ENCODE data around the gene PTGS2.
A peak's percentile ranks its signal among the peaks of the same experiment; 100 is the strongest.
"Not testable (repeated sequence)": the region's sequence is repeated elsewhere in the genome, so short reads cannot be mapped to it uniquely, and the experiment has no call there.

The PTGS2 gene

DNA sequence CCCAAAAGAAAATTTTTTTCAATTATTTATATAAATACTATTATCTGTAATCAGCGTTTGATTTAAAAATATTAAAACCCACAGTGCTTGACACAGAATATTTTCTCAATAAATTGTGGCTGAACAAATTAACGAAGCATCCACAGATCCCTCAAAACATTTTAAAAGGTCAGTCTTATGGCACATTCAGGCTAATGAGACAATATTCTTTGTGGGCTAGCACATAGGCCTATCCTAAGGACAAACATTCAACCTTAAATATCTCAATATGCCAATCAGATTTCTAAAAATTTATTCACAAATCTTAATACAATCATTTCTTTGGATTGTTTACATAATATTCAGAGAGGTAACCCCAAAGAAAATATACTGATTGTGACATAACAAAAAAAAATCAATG lies 8.1 kb downstream of the PTGS2 start:
- DNase-seq (ENCODE audit: insufficient read length, low spot score) (no peak), FAIRE-seq (no peak)
- no peak for TF ChIP-seq POLR2AphosphoS5 (IDR thresholded peaks at IDR 0.05; ENCODE audit: low read depth, low read length)
- no peak for TF ChIP-seq TAF1 (IDR thresholded peaks at IDR 0.05; ENCODE audit: low read depth, low read length)

DNA sequence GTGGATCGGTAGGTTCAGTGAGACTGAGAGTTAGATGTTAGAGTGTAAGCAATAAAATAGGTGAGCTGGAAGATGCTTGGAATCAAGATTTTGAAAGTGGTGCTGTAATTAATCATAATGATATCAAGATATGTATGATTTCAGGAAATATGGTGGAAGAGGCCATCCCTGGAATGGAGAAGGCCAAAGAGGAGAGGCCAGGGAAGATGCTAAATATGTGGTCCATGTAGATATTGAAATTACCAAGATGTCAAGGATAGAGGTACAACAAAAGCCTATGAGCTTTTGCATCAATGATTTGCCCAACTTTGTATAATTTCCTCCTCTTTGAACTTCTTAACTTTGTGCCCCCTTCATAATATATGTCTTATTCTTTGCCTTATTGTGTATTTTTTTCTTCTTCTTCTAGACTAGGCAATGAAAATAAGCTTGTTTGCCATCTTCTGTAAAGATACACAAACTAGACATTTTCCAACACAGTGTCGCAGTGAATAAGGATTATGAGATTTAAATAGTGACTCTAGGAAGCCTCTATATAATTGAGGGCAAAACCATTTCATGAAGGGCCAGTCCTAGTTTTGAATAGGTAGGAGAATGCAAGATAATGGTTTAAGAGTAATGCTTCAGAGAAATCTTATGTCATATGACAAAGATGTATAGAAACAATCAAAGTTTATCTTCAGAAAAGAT lies 8.9 kb downstream of the PTGS2 start:
- no peak for TF ChIP-seq PAX5 (IDR thresholded peaks at IDR 0.05; ENCODE audit: insufficient read depth, low read length, severe bottlenecking)
- TF ChIP-seq POLR2A (IDR thresholded peaks at IDR 0.05; ENCODE audit: low read depth, low read length) = no peak
- TF ChIP-seq TAF1 (IDR thresholded peaks at IDR 0.05; ENCODE audit: low read depth, low read length) = no peak
- TF ChIP-seq POU2F2 (IDR thresholded peaks at IDR 0.05; ENCODE audit: low read depth, low read length) = no peak
- FAIRE-seq (no peak), DNase-seq (ENCODE audit: insufficient read length, low spot score) (no peak)

- no peak for FAIRE-seq
- TF ChIP-seq POLR2A (IDR thresholded peaks at IDR 0.05; ENCODE audit: low read depth, low read length) (no peak), SPI1 (IDR thresholded peaks at IDR 0.05; ENCODE audit: low read depth, low read length) (no peak), POLR2AphosphoS5 (IDR thresholded peaks at IDR 0.05; ENCODE audit: low read depth, low read length) (no peak), POU2F2 (IDR thresholded peaks at IDR 0.05; ENCODE audit: low read depth, low read length) (no peak), PAX5 (IDR thresholded peaks at IDR 0.05; ENCODE audit: insufficient read depth, low read length, severe bottlenecking) (no peak), TAF1 (IDR thresholded peaks at IDR 0.05; ENCODE audit: low read depth, low read length) (no peak)
- no peak for DNase-seq (ENCODE audit: insufficient read length, low spot score)
These were observed 9.7 kb downstream of the PTGS2 start for GRCh38 chr1:186670297-186671135.

DNA sequence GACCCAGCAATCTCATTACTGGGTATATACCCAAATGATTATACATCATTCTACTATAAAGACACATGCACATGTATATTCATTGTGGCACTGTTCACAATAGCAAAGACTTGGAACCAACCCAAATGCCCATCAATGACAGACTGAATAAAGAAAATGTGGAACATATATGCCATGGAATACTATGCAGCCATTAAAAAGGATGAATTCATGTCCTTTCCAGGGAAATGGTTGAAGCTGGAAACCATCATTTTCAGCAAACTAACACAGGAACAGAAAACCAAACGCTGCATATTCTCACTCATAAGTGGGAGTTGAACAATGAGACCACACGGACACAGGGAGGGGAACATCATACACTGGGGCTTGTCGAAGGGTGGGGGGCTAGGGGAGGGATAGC lies 10.4 kb downstream of the PTGS2 start:
- DNase-seq (ENCODE audit: insufficient read length, low spot score); FAIRE-seq: not testable (repeated sequence)

- not testable (repeated sequence) for FAIRE-seq; DNase-seq (ENCODE audit: insufficient read length, low spot score)
These were observed 16.0 kb downstream of the PTGS2 start for GRCh38 chr1:186664217-186664616.

DNA sequence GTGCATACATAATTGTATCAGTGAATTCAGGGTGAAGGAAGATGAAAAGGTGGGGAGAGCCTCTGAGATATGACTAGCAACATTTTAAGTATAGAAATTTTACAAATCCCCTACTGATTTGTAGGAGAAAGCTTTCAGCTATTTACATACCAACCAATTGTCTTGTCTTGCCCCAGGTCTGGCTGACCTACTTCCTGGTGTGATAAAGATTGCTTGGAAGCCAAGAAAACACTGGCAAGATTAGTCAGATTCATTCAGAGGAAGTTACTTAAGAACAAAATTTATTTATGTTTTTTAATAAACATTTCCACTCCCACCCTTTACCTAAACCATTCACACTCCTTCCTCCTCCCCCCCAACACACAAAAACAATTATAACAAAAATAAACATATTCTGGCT lies 17.5 kb downstream of the PTGS2 start:
- TF ChIP-seq TAF1 (IDR thresholded peaks at IDR 0.05; ENCODE audit: low read depth, low read length) (no peak), POU2F2 (IDR thresholded peaks at IDR 0.05; ENCODE audit: low read depth, low read length) (no peak), POLR2A (IDR thresholded peaks at IDR 0.05; ENCODE audit: low read depth, low read length) (no peak), POLR2AphosphoS5 (IDR thresholded peaks at IDR 0.05; ENCODE audit: low read depth, low read length) (no peak), PAX5 (IDR thresholded peaks at IDR 0.05; ENCODE audit: insufficient read depth, low read length, severe bottlenecking) (no peak)
- no peak for FAIRE-seq
- no peak for DNase-seq (ENCODE audit: insufficient read length, low spot score)

DNA sequence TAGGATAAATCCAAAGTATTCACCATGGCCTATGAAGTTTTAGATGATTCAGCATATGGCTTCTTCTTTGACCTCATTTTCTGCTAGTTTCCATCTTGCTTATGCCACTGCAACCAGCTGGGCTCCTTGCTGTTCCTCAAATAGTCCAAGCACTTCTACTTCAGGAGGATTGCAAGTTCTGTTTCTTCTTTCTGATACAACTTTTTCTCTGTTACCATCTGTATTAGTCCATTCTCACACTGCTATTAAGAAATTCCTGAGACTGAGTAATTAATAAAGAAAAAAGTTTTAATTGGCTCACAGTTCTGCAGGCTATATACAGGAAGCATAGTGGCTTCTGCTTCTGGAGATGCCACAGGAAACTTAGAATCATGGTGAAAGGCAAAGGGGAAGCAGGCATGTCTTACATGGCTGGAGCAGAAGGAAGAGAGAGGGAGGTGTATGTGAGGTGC lies 20.3 kb downstream of the PTGS2 start:
- no peak for TF ChIP-seq POLR2AphosphoS5 (IDR thresholded peaks at IDR 0.05; ENCODE audit: low read depth, low read length)
- TF ChIP-seq POLR2A (IDR thresholded peaks at IDR 0.05; ENCODE audit: low read depth, low read length) = no peak
- TF ChIP-seq TAF1 (IDR thresholded peaks at IDR 0.05; ENCODE audit: low read depth, low read length) = no peak
- no peak for TF ChIP-seq POU2F2 (IDR thresholded peaks at IDR 0.05; ENCODE audit: low read depth, low read length)
- no peak for TF ChIP-seq PAX5 (IDR thresholded peaks at IDR 0.05; ENCODE audit: insufficient read depth, low read length, severe bottlenecking)
- no peak for TF ChIP-seq SPI1 (IDR thresholded peaks at IDR 0.05; ENCODE audit: low read depth, low read length)
- DNase-seq (ENCODE audit: insufficient read length, low spot score) (no peak), FAIRE-seq (no peak)

- FAIRE-seq (no peak), DNase-seq (ENCODE audit: insufficient read length, low spot score) (no peak)
- TF ChIP-seq SPI1 (IDR thresholded peaks at IDR 0.05; ENCODE audit: low read depth, low read length) = no peak
- no peak for TF ChIP-seq POU2F2 (IDR thresholded peaks at IDR 0.05; ENCODE audit: low read depth, low read length)
- TF ChIP-seq TAF1 (IDR thresholded peaks at IDR 0.05; ENCODE audit: low read depth, low read length) = no peak
These were observed 21.2 kb downstream of the PTGS2 start for GRCh38 chr1:186658999-186659398.

DNA sequence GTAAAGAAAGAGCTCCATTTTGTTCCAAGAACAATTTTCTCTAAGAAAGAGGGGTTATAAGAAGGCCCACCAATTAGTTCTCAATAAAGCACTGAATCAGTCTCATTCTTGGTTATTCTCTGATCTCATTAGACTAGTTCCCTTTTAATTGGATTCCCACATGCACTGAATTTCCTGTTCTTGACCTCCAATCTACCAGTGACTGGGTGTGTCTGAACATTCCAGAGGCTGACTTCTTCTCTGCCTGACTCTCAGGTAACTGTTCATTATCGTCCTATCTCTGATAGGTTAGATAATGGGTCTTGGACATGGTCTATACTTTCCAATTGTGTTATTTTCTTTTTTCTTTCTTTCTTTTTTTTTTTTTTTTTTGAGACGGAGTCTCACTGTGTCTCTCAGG lies 22.7 kb downstream of the PTGS2 start:
- FAIRE-seq (no peak), DNase-seq (ENCODE audit: insufficient read length, low spot score) (no peak)
- TF ChIP-seq POLR2A (IDR thresholded peaks at IDR 0.05; ENCODE audit: low read depth, low read length) (no peak), POU2F2 (IDR thresholded peaks at IDR 0.05; ENCODE audit: low read depth, low read length) (no peak), PAX5 (IDR thresholded peaks at IDR 0.05; ENCODE audit: insufficient read depth, low read length, severe bottlenecking) (no peak), TAF1 (IDR thresholded peaks at IDR 0.05; ENCODE audit: low read depth, low read length) (no peak), POLR2AphosphoS5 (IDR thresholded peaks at IDR 0.05; ENCODE audit: low read depth, low read length) (no peak), SPI1 (IDR thresholded peaks at IDR 0.05; ENCODE audit: low read depth, low read length) (no peak)

GRCh38 chr1:186655876-186656275 lies 24.3 kb downstream of the PTGS2 start:
- no peak for FAIRE-seq

More at GRCh38 chr1:186655876-186656275, 24.3 kb downstream of the PTGS2 start:
- no peak for DNase-seq (ENCODE audit: insufficient read length, low spot score)
- TF ChIP-seq SPI1 (IDR thresholded peaks at IDR 0.05; ENCODE audit: low read depth, low read length) = peak; percentile 38
- TF ChIP-seq POLR2AphosphoS5 (IDR thresholded peaks at IDR 0.05; ENCODE audit: low read depth, low read length) = no peak
- no peak for TF ChIP-seq TAF1 (IDR thresholded peaks at IDR 0.05; ENCODE audit: low read depth, low read length)
- TF ChIP-seq PAX5 (IDR thresholded peaks at IDR 0.05; ENCODE audit: insufficient read depth, low read length, severe bottlenecking) = no peak
- TF ChIP-seq POU2F2 (IDR thresholded peaks at IDR 0.05; ENCODE audit: low read depth, low read length) = no peak
- TF ChIP-seq POLR2A (IDR thresholded peaks at IDR 0.05; ENCODE audit: low read depth, low read length) = no peak

Data from GM12891 (cell line).